GM18508 (cell line): ENCODE measurements around the gene CARHSP1.
"Not testable (repeated sequence)": the region's sequence is repeated elsewhere in the genome, so short reads cannot be mapped to it uniquely, and the experiment has no call there.

Experiments
- ATAC-seq: cut with Tn5 transposase; IDR thresholded peaks from one replicate; pipeline ENCODE4 v1.9.1; 2021; ENCODE audit warnings: moderate number of reproducible peaks; ENCODE audit not compliant: insufficient read depth, unreplicated experiment

Gene CARHSP1

DNA sequence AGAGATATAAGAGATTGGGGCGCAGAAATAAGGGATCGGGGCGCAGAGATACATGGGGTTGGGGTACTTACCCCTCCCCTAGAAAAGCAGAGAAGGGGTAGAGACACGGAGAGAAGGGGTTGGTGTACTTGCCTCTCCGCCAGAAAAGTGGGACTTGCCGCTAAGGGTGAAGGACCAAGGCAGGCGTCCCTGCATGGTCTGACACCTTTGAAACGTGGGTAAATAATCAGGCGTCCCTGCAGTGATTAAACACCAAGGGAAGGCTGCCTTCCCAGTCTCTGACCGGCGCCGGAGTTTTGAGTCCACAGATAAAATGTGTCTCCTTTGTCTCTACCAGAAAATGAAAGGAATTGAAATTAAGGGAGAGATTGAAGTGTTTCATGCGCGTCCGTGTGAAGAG is 31.2 kb downstream of the CARHSP1 start:
- not testable (repeated sequence) for ATAC-seq

DNA sequence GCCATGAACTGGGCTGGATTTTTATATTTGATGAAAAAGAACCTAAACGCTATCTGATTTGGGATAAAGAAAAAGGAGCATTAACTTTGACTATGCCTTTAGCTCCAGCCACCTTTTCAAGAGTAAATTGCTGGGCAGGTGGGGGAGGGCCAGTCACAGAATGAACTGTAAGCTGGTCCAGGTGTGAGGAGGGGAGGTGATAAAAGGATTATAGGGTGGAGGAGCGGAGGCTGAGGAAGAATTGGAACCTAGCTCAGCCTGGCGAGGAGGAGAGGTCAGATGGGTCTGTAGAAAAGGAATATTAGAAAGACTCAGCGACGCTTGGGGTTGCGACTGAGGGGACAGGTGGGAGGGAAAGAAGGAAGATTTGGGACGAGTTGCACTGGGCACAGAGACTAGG is 32.0 kb downstream of the CARHSP1 start:
- not testable (repeated sequence) for ATAC-seq

DNA sequence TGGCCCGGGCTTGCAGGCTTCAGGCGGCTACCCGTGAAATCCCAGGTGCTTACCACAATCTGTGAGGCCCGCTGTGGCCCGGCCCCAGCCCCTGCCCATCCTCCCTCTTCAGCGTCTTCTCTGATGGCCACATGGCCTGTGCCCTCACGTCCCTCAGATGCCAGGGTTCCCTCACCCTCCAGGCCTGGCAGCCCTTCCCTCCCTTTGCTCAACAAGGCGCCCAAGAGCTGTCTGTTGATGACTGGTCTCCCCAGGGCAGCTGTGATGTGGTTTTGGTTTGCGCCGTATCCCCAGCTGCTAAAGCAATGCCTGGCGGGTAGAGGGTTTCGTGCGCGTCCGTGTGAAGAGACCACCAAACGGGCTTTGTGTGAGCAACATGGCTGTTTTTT is 36.1 kb downstream of the CARHSP1 start:
- no peak for ATAC-seq

DNA sequence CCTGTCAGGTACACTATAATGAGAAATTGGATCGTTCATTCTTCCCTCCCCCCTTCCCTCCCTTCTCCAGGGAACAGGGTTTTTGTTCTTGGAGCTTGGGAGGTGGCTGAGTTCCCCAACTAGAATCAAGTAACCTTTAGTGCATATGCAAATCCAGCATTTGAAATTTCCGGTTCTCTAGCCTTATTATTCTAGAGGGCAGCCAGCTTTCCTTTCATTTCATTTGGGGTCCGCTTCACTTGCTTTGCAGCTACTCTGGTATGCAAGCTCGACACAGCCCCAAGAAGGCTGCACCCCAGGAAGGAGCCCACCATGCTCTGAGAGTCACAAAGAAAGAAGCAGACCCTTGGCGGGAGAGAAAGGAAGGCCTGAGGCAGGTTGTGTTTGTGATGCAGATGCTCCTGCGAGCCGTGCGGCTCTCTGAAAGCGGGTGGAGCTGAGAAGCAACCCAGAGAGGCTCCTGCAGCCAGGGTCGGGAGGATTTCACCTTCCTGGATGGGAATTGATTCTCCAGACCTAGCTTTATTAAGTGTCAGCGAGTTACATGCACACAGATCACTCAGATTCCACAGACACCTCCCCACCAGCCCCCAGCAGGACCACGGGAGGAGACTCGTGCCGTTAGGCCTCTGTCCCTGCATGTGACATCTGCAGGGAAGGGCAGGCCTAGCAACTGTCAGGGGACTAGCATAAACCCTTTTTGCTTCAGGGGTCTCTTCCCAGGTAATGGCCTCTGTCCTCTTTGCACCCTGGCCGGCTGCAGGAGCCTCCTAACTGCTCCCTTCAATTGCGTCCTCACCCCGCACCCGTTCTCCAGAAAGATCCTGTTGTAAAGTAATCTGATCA is 36.7 kb downstream of the CARHSP1 start:
- ATAC-seq = no peak

DNA sequence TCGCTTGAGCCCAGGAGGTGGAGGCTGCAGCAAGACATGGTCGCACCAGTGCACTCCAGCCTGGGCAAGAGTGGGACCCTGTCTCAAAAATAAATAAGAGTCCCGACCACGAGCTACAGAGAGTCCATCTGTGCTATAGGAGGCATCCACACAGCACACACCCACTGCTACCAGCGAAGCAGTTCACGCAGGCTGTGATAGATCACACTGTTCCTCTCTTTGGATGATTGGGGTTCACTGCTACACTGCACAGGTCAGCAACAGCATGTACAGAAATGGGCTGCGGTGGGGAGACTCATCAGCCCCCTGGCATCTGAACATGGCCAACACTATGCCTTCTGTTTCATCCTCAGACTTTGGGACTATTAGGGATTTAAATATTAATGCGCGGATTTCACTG is 37.4 kb downstream of the CARHSP1 start:
- ATAC-seq = no peak

DNA sequence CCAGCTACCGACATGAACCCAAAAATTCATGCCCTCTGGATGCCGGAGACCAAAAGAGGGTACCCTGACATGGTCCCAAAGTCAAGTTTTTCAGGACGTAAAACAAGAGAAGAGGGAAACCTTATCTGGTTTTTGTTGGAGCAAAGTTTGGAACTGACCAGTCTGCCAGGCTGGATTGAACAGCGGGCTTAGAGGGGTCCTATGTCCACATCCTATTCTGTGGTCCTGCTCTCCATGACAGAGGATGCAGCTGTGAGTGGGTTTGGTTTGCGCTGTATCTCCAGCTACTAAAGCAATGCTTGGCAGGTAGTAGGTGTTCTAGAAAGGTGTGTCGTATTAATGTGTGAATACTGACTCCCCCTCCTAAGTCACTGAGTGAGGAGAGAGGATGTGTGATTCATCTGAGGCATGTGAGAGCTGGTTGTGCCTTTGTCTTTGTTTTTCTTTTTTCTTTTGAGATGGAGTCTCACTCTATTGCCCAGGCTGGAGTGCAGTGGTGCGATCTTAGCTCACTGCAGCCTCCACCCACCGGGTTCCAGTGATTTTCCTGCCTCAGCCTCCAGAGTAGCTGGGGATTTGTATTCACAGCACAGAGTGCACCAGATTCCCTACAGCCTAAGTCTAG is 40.2 kb downstream of the CARHSP1 start:
- no peak for ATAC-seq

DNA sequence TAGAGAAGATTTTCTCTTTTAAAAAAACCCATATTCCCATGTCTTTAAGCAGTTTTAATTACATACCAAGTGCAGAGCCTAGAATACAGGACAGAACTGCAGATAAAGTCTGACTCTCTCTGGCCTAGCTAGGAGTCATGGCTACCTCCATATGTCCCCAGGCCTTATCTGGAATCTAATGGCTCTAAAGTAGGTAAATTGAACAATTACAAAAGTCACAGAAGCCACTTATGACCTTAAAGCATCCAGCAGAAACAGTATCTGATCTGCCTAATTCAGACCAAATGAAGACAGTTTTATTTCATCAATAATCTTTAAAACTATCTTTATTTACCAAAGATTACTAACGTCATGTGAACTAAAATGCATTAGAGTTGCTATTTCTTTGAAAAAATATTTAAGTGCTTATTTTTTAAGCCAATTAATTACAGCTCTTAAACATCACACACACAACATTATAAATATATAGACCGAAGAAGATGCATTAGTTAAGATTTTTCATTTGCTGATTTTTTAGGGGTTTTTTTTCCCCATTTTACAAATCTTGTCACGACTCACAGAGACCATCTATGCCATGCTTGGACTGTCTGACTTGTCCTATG is 42.4 kb downstream of the CARHSP1 start:
- ATAC-seq = no peak

DNA sequence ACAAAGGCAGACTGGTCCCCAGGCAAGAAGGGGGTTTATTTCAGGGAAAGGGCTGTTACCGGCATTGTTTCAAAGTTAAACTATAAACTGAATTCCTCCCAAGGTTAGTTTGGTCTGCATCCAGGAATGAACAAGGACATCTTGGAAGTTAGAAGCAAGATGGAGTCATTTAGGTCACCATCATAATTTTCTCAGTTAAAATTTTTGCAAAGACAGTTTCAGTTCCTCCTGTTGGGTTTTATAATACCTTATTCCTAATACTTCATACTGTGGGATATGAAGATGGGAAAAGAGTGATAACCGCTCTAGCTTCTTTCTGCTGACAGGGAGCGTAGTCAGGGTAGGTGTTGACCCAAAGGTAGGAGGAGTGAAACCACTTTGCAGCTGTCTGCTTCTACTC is 46.4 kb downstream of the CARHSP1 start:
- no peak for ATAC-seq

DNA sequence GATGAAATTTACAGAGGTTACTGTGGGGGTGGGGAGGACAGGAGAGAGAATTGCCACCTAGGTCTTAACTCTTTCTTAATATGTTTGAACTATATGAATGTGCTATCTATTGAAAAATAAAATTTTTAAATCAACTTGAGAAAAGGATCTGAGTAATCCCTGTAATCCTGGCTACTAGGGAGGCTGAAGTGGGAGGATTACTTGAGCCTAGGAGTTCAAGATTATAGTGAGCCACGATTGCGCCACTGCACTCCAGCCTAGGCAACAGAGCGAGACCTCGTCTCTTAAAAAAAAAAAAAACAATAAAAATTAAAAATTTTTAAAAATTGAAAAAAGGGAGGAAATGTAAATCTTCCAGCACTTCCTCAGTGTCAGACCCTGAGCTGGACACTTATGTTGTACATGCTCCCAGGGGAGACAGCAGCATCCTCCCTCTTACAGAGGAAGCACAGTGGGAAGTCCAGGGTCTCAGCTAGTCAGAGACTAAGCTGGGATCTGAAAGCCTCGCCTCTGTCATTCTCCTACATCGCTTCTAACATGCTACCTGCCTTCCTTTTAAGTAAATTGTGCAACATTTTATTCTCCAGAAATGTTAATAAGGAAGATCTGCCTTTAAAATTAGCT is 49.3 kb downstream of the CARHSP1 start:
- no peak for ATAC-seq

DNA sequence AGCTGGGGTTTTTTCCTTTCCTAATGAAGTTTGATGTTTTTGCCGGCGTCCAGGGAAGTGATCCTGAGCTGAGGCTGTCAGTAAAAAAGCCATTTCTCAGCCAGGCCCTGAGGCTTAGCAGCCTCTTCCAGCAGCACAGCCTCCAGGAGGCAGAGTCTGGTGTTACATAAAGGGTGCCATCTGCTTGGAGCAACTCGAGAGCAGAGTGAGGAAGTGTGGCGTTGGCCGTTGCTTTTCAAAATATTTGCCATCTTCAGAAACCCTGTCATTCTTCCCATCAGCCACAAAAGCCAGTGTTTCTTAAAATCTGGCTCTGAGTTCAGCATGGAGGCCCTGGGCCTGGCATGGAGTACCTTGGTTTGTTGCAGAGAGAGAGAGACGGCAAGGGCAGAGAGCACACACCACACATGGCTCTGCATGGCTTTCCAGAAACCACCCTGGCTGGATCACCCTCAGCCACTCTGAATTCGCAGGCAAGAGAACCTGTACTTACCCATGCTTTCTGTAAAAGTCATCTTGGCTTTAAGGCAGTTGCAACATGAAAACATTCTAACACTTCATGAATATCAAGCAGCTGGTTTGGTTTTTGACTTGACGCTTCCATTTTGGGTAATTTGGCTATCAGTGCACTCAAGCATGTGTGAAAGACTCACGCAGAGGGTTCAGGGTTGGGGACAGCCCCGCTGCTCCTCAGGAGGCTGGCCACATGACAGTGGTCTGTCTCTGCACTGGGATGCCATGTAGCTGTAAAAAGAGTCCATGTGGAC is 50.1 kb downstream of the CARHSP1 start:
- peak; percentile 55 for ATAC-seq

DNA sequence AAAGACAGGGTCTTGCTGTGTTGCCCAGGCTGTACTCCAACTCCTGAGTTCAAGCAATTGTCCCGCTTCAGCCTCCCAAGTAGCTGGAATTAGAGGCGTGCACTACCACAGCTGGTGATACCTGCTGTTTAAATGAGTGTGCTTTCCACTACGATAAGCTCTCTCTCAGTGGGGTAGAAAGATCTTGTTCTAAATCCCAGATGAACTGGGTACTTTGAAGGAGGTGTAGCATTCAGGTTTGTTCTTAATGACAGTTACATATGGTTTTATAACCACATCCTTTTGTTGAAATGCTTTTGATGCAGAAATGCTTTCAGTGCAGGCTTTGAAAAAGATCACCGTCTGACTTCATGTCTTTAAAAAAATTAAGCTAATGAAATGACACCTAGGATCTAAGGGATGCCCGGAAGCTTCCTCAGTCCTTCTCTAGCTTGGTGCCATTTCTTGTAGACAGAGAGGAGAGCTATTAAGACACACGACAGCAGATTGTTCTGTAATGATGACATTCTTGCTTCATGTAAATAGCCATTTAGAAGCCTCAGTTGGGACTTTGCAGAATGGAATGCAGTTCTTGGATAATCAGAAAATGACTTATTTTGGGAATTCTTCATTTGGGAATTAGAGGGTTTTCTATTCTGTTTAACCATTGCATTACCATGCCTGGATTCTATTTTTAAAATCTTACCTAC is 51.7 kb downstream of the CARHSP1 start:
- ATAC-seq = no peak

DNA sequence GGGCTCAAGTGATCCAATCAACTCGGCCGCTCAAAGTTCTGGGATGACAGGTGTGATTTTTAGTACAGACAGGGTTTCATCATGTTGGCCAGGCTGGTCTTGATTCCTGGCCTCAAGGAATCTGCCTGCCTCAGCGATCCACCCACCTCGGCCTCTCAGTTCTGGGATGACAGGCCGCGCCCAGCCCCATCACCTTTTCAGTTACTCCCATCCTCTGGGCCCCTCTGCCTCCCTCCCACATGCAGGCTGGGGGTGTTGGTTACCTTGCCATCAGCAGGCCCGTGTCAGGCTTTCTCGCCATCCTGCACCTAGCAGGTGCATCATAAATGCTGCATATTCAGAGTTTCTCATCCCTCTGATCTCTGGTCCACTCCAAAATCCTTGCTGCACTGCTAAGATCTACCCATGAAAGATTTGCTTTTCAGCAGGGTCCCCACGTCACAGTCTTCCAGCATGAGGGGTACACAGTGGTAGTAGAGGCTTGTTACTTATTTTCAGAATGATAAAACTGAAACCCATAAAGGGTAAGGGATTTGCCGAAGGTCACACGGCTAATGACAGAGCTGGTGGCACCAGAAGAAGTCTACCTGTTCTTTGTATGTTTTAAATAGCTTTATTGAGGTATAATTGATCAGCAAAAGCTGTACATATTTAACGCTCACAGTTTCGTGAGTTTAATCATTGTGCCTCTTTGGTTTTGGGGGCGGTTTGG is 54.6 kb downstream of the CARHSP1 start:
- ATAC-seq = no peak

DNA sequence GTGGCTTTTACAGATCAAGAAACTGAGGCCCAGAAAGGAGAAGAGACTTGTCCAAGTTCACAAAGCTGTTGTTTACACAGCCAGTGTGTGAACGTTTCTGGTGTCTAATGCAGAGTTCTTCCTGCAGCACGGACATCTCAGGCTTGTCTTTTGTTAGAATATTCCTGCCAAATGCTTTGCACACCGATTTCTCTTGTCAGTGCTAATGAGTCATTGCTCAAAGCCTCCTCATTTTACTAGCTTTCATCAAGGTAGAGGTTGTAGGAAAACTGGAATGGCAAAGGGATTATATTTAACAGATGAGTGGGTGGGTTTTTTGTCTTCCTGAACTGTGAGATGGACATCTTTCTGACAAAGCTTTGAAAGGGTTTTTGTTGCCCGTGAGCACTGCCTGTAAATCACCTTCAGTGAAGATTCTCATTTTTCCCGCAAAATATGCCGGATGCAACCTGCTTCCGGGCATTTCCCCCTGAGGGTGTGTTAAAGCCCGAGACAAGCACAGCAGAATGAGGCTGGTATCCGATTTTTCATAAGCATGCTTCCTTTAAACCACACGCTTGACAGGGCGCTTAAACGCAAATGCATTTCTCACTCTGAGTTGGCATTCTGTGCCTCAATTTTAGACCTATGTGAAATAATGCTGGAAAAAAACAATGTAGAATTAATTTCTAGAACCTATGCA is 56.5 kb downstream of the CARHSP1 start:
- no peak for ATAC-seq

DNA sequence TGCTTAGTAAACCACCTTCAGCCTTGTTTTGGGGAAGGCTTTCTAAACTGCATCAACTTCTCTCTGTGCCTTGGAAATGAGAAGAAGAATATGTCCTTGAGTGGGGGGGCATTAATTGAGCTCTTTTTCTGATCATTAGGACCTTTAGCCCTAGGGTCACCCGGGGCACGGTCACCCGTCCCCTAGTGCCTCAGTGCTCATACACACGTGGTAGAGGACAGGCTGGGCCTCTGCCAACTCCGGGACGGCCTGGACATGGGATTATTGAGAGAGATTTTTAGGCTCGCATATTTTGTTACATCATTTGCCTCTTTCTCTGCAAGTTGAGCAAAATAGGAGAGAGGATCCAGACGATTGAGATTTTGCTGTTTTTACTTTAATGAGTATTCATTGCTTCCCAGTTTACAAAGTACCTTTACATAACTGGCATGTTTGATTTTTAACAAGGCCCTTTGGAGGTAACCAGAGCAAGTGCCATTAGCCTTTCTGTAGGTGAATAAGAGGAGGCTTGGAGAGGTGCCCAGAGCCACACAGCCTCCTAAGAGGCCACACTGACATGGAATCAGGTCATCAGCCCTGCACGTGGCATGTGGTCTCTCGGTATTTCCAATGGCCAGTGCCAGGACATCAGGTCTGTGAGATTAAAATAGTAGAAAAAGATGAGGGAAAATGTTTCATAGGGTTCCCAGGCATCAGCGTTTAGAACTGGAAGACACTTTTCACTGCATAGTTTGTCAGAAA is 60.0 kb downstream of the CARHSP1 start:
- ATAC-seq = no peak

DNA sequence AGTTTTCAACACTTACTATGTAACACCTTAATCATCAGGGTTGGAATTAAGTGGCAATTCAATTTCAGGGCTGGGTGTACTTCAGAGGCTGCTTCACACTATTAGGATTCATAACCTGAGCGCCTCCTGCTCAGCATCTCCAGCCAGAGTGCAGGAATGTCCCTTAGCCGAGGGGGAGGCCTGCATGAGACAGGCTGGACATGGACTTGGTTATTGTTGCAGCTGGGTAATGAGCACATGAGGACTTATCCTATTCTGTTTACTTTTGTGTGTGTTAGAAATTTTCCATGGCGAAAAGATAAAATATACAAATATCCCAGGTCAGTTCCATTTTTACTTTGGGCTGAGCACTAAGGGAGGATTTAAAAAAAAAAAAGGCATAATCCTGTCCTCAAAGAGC is 60.8 kb downstream of the CARHSP1 start:
- no peak for ATAC-seq

DNA sequence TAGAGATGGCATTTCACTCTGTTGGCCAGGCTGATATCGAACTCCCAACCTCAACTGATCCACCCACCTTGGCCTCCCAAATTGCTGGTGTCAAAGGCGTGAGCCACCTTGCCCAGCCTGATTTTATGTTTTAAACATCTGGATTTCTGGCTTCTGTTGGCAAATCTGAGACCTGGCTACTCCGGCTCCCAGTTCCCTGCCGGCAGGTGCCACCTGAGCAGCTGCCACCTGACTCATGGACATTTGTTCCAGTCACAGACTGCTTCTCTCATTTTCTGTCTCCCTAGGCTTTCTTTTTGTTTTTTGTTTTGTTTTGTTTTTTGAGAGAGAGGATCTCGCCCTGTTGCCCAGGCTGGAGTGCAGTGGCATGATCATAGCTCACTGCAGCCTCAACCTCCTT is 61.6 kb downstream of the CARHSP1 start:
- ATAC-seq = no peak

DNA sequence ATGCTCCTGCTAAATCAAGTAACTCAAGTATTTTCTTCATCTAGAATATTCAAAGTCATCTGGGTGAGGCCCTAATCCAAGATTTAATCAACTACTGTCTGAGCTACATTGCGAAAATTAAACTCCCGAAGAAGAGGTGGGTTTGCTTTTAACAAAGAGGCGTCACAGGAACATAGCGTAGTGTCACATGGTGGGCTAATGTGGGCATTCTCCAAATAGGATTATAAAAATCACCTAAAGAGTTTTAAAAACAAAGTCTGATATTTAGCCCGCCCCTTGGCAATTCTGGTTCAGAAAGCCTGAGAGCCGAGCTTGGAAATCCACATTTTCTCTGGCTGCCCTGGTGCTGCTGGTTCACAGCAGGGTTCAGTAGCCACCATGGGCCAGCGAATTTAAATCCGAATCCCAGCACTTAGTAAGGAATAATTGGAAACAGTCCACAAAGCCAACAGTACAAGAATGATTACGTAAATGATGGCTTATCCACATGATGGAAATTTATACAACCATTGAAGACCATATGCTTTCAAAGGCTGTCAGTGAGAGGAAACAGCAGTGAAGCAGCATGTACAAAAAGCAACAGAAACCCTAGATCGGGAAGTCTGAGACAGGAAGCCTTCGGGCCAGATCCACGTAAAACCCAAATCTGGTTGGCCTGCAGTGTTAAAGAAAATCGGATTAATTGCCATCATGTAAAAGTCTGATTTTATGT is 62.4 kb downstream of the CARHSP1 start:
- ATAC-seq = no peak
